ENCODE data around the gene PLEKHA5.
A peak's percentile ranks its signal among the peaks of the same experiment; 100 is the strongest.

Gene PLEKHA5

DNA sequence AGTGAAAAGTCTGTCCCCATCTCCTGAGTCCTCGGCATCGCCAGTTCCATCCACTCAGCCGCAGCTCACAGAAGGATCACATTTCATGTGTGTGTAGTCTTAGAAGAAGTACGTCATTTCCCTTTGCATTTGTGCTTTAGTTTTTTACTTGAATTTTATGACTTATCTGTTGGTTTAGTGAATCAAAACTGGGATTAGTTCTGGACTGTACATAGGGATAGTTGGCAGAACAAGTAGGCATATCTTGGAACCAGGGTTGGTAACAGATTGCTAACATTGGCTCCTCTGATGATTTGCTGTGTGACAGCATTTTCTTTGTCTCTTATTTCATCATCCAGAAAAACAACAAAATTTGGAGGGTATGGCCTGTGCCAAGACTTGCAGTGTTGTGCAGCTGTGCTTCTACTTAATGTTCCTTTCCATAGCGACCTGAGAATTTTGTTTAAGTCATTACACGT is 240.2 kb downstream of the PLEKHA5 start:
- DNase-seq (ENCODE audit: low spot score), result no peak
- in situ Hi-C loops (cut with MboI; ENCODE audit: low sequenced_read_pairs, unreplicated experiment), result no loop called here
- TF ChIP-seq, protein P1, sequence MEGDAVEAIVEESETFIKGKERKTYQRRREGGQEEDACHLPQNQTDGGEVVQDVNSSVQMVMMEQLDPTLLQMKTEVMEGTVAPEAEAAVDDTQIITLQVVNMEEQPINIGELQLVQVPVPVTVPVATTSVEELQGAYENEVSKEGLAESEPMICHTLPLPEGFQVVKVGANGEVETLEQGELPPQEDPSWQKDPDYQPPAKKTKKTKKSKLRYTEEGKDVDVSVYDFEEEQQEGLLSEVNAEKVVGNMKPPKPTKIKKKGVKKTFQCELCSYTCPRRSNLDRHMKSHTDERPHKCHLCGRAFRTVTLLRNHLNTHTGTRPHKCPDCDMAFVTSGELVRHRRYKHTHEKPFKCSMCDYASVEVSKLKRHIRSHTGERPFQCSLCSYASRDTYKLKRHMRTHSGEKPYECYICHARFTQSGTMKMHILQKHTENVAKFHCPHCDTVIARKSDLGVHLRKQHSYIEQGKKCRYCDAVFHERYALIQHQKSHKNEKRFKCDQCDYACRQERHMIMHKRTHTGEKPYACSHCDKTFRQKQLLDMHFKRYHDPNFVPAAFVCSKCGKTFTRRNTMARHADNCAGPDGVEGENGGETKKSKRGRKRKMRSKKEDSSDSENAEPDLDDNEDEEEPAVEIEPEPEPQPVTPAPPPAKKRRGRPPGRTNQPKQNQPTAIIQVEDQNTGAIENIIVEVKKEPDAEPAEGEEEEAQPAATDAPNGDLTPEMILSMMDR (IDR thresholded peaks at IDR 0.05; ENCODE audit: borderline replicate concordance, control extremely low read depth, extremely low read depth, insufficient read depth, missing control alignments), result no peak

DNA sequence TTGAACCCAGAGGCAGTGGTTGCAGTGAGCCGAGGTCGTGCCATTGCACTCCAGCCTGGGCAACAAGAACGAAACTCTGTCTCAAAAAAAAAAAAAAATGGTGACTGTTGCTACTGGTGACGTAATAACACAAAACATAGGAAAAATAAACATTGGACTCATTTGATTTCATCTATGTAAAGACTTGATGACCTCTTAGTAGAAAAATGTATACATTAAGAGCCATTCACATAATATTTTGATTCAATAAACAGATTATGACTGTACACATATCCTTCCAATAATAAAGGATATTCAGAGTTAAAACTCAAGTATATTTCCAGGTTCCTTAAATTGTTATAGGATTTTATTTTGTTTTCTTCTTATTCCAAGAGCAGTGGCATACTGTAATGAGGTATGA is 244.1 kb downstream of the PLEKHA5 start:
- in situ Hi-C loops (cut with MboI; ENCODE audit: low sequenced_read_pairs, unreplicated experiment), result no loop called here
- DNase-seq (ENCODE audit: low spot score), result no peak
- TF ChIP-seq, protein P1 (IDR thresholded peaks at IDR 0.05; ENCODE audit: borderline replicate concordance, control extremely low read depth, extremely low read depth, insufficient read depth, missing control alignments), result no peak

DNA sequence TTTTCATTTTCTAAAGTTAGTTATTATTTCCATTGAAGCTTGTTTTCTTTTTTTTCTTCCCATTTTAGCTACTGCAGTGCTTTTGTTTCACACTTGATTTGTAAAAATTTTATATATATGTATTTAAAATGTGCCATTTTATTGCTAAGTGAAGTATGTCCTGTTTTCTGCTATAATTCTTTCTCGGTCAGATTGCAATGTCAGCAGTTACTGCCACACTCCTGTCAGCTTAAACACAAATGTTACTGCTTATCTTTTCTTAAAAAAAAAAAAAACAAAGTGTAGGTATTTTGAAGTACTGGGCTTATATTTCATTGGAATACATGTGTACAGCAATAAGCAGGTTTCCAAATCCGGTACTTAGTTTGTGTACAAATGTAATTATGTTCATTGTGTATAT is 246.4 kb downstream of the PLEKHA5 start:
- in situ Hi-C loops (cut with MboI; ENCODE audit: low sequenced_read_pairs, unreplicated experiment), result no loop called here
- DNase-seq (ENCODE audit: low spot score), result no peak
- TF ChIP-seq, protein P1 (IDR thresholded peaks at IDR 0.05; ENCODE audit: borderline replicate concordance, control extremely low read depth, extremely low read depth, insufficient read depth, missing control alignments), result no peak

DNA sequence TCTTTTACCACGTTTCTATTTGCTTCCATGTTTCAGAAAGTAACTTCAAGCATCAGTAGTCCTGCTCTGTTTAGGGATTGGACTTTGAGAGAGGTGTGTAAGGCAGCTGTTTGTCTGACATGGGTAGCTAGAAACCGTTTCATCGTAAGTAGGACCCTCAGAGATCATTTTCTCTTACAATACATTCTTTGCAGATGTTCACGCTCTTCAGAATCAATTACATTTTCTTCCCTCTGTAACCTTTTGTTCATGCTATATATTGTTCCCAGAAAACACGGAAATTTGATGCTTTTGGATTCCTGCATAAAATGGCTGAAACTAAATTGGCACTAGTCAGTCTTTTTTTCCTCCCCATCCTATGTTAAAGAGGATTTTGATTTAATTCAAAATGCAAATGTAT is 247.2 kb downstream of the PLEKHA5 start:
- TF ChIP-seq, protein P1 (IDR thresholded peaks at IDR 0.05; ENCODE audit: borderline replicate concordance, control extremely low read depth, extremely low read depth, insufficient read depth, missing control alignments), result no peak
- in situ Hi-C loops (cut with MboI; ENCODE audit: low sequenced_read_pairs, unreplicated experiment), result no loop called here
- no peak for DNase-seq (ENCODE audit: low spot score)

DNA sequence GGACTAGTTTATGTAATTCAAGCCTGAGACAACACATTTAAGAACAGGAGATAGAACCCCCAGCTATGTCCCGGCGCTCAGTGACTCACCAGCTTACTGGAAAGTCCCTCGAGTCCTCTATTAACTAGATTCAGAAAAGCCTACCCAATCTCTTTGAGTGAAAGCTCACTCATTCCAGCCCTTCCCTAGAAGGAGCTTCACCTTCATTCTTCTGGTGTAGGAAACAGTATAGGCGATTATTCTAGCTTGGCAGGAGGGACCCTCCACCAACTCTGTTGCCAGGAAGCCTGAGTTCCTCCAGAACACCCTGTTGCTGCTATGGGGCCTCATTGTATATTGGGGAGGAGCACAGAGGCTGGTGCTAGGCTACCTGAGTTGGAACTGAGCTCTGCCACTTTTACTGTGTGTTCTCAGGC is 252.6 kb downstream of the PLEKHA5 start:
- peak; percentile 69 for DNase-seq (ENCODE audit: low spot score)
- in situ Hi-C loops (cut with MboI; ENCODE audit: low sequenced_read_pairs, unreplicated experiment), result no loop called here
- TF ChIP-seq, protein P1 (IDR thresholded peaks at IDR 0.05; ENCODE audit: borderline replicate concordance, control extremely low read depth, extremely low read depth, insufficient read depth, missing control alignments), result no peak

DNA sequence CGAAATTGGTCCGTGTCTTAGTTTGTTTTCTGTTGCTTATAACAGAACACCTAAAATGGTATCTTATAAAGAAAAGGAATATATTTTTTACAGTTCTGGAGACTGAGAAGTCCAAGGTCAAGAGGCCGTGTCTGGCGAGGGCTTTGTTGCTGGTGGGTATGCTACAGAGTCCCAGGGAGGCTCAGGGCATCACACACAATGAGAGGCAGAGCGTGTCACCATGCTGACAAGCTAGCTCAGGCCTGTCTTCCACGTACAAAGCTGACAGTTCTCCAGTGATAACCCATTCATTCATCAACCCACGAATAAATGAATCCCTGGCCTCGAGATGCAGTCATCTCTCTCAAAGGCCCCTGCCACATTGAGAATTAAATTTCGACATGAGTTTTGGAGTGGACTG is 253.0 kb downstream of the PLEKHA5 start:
- TF ChIP-seq, protein P1 (IDR thresholded peaks at IDR 0.05; ENCODE audit: borderline replicate concordance, control extremely low read depth, extremely low read depth, insufficient read depth, missing control alignments), result no peak
- DNase-seq (ENCODE audit: low spot score), result no peak
- in situ Hi-C loops (cut with MboI; ENCODE audit: low sequenced_read_pairs, unreplicated experiment), result no loop called here

DNA sequence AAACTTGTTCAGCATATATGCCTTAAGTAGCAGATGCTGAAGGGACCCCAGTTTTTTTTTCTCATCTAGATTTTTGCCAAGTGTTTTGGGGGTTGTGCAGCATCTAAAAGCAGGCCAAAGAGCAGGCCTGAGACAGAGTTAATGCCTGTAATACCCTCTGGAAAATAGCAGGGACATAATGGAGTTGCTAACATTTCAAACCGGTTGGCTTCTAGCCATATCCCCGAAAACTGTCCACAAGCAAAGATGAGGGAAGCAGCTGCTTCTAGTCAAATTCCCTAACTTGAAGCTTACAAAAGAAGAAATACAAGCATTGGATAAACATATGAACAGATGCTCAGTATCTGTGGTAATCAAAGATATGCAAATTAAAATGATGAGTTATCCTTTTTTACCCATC is 257.6 kb downstream of the PLEKHA5 start:
- TF ChIP-seq, protein P1 (IDR thresholded peaks at IDR 0.05; ENCODE audit: borderline replicate concordance, control extremely low read depth, extremely low read depth, insufficient read depth, missing control alignments), result no peak
- in situ Hi-C loops (cut with MboI; ENCODE audit: low sequenced_read_pairs, unreplicated experiment), result no loop called here

More for the DNA sequence above, 257.6 kb downstream of the PLEKHA5 start:
- no peak for DNase-seq (ENCODE audit: low spot score)
